GM18507 (cell line): Measurements from ENCODE around the gene TRHDE.

Experiments
- DNase-seq: peaks from one replicate; pipeline ENCODE4 v3.0.0; 2011; ENCODE audit warnings: low read depth; ENCODE audit not compliant: insufficient read length; ENCODE audit errors: extremely low spot score
- FAIRE-seq: peaks from 2 replicates; lab custom pipeline; 2011; peaks lifted over from hg19 to GRCh38; lab: Jason Lieb, UNC

Gene TRHDE

DNA sequence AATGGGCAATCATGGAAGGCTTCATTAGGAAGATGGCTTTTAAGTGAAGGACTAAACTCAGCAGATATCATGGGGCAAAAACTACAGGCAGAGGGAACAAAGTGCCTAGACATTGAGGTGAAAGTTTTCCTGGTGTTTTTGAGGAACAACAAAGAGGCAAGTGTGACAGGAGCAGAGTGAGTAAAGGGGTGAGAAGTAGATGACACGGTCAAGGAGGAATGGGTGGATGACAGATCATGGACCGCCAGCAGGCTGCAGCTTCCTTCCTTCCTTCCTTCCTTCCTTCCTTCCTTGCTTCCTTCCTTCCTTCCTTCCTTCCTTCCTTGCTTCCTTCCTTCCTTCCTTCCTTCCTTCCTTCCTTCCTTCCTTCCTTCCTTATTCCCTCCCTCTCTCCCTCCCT lies 108.3 kb downstream of the TRHDE start:
- FAIRE-seq (no peak), DNase-seq (no peak)

DNA sequence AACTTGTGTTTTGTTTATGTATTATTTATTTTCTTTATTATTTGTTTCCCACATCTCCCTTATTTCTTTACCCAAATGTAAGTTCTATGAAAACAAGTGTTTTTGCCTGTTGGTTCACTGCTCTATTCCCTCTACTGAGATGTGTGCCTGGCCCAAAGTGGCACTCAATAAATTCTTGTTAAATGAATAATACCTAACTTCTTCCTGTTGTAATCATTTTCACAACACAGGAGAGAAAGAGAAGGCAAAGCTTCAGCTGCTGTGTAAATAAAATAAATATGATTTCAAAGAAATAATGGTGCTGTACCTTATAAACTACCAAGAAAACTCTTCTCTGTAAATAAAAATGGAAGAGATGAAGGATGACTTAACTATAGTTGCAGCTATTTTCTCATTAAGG lies 116.2 kb downstream of the TRHDE start:
- FAIRE-seq = no peak
- DNase-seq = no peak

DNA sequence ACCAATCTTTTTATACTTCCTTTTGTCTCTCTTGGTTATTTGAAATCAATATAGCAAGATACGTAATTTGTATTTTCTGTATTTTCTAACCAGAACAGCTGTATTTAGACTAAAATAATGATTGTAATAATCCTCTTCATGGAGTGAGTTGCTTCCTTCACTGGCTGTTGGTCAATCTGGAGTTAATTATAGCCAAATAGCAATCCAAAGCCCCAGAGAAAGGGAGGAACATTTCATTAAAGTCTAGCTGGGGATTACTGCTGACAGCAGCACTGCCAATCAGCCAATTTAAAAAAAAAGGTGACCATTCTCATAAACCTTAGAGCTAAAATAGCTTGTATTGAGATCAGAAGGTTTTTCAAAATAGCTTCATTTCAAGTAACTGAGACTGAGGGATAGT lies 118.0 kb downstream of the TRHDE start:
- FAIRE-seq (no peak), DNase-seq (no peak)

DNA sequence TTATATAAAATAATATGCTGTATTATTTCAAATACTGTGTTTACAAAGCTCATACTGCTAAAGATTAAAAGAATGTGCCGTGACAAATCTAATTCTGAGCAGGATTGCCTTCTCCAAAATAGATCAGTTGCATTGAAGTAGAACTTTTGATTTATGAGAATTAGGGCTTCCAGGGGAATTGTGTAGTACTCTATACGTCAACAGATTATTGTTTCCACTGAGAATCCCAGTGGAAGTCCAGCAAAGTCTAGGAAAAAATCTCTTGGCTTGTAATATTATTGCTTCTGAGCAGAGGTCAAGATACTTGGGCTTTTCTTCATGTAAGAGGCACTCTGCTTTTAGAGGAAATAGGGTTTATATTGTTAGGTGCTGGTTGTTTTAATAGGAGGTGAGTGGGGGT lies 133.9 kb downstream of the TRHDE start:
- no peak for DNase-seq
- FAIRE-seq = no peak

DNA sequence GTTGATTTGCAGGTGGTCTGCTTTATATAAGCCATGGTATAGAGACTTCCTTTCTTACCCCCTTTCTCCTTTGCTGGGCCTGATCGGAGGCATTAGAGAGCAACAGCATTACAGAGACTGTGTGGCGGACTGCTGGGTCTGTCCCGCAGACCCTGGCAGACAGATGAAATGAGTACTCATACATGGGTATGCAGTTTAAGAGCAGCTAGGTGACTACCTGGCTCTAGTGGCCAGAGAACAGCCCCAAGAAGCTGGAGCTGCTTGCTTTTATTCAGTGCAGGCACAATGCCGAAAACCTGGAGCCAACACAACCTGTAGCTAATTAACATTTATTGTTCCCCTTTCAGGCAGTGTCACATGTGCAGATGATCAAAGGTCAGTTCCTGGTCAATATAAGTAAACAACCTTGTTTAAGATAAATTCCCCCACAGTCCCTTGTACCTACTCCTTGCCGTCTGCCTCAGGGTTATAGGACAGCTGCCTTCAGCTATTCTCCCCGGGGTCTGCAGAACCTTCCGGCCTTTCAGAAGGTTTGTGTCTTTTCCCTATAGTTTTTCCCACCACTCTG lies 160.0 kb downstream of the TRHDE start:
- FAIRE-seq (no peak), DNase-seq (no peak)

- FAIRE-seq (no peak), DNase-seq (no peak)
Observed at GRCh38 chr12:72433298-72433697, 161.1 kb downstream of the TRHDE start.

- no peak for FAIRE-seq
- DNase-seq = no peak
Observed at GRCh38 chr12:72434999-72435398, 162.8 kb downstream of the TRHDE start.

GRCh38 chr12:72442217-72442616 lies 170.0 kb downstream of the TRHDE start:
- FAIRE-seq (no peak), DNase-seq (no peak)

- DNase-seq = no peak
- no peak for FAIRE-seq
Observed at GRCh38 chr12:72444125-72444524, 172.0 kb downstream of the TRHDE start.

DNA sequence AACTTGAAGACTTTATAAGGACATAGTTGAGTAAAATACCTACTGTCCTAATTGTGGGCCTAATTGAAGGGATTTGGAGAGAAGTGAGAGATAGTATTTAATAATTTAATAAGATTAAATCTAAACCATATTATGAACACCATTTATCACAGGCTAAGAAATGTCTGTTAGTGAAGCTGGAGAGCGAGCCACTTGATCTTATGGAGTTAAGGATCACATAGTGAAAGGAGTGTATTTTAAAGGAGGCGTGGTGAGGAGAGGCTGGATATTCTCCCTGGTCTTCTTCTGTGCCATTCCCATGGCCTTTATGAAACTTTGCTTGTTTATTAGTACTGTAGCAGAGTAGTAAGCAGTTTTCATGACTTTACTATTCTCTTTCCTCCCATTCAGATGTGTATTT lies 172.4 kb downstream of the TRHDE start:
- no peak for FAIRE-seq

DNA sequence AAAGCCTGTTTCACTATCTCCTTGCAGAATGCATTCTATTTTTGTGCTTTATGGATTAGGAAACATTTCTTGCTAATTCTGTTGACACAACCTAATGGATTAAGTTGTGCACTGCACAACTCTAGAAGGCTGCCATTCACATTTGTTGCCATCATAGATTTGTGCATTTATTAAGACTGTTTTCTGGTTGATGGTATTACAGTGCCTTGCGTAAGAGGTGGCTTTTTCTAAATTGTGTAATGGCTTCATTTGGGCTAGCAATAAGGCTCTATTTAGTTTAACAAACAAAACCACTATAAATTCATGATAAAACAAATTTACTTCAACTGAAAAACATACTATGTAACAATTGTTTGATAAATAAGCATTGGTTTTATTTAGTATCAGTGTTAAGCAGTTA lies 175.9 kb downstream of the TRHDE start:
- FAIRE-seq = no peak
- DNase-seq = no peak

More for the DNA sequence above, 172.4 kb downstream of the TRHDE start:
- no peak for DNase-seq

- DNase-seq (no peak), FAIRE-seq (no peak)
Observed at GRCh38 chr12:72448805-72449204, 176.6 kb downstream of the TRHDE start.

DNA sequence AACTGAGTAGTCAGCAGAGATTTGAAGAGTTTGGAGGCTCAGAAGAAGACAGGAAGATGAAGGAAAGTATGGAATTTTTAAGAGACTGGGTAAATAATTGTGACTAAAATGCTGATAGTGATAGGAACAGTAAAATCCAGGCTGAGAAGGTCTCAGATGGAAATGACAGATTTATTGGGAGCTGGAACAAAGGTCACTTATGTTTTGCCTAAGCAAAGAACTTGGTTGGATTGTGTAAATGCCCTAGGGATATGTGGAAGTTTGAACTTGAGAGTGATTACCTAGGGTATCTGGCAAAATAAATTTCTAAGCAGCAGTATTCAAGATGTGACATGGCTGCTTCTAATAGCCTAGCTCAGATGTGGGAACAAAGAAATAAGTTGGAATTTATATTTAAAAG lies 180.9 kb downstream of the TRHDE start:
- FAIRE-seq = no peak

DNA sequence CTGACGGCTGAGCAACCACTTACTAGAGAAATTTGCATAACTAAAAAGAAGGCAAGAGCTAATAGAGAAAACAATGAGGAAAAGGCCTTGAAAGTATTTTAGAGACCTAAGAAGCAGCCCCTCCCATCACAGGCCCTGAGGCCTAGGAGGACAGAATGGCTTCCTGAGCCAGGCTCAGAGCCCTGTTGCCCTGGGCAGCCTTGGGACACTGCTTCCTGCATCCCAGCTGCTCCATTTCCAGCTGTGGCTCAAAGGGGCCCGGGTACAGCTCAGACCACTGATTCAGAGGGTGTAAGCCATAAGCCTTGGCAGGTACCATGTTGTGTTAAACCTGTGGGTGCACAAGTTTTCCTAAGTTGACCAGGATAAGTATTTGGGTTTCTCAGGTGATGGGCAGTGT lies 181.4 kb downstream of the TRHDE start:
- FAIRE-seq = no peak
- no peak for DNase-seq

More for the DNA sequence above, 180.9 kb downstream of the TRHDE start:
- no peak for DNase-seq

DNA sequence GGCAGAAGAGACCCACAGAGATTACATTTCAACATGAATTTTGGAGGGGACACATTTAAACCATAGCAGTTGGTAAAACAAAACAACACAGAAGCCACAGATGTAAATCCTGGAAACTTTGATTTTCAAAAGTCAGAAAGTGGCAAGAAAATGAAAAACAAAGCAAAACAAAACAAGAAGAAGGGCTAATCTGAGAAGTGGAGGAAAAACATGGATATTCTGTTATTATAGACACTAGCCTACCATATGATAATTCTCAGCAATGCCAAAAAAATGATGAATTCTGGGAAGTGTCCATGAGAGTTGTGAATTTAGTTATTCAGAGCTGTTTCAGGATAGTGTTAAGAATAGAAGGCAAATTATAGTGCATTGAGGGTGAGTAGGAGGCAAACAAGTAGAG lies 192.3 kb downstream of the TRHDE start:
- no peak for DNase-seq
- no peak for FAIRE-seq

- DNase-seq (no peak), FAIRE-seq (no peak)
Observed at GRCh38 chr12:72465155-72465554, 193.0 kb downstream of the TRHDE start.

GRCh38 chr12:72465940-72466630 lies 193.9 kb downstream of the TRHDE start:
- FAIRE-seq = no peak
- DNase-seq = no peak

DNA sequence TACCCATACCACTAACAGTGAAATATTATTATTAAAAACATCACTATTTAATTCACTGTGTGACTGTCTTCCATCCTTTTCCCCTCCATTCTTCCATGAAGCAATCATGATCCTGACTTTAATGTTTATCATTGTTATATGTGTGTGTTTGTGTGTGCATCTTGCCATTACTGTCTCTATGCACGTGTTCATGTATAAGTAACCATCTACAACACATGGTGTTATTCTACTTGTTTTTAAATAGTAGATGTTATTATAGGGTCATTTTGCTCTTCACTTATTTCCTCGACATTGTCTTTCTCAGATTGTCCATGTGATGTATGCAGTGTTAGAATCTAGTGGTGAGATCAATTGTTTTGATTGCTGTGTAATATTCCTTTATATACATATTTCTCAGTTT lies 195.8 kb downstream of the TRHDE start:
- no peak for FAIRE-seq
- no peak for DNase-seq

DNA sequence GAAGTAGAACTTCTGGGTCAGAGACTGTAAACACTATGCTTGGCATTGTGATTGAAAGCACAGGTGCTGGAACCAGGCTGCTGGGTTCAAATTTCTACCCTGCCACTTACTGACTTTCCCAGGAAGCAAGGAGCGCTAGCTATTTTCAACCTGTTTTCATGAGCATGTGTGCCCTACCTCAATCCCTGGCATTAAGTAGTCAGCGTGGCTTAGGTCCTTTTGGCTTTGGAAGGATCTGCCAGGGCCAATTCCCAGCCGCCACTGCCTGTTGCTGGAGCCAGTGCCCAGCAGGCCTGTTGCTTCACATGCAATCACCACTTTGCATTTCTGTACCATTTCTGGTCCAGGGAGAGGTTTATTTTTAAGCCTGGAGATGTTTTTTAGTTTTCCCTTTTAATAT lies 196.3 kb downstream of the TRHDE start:
- FAIRE-seq = no peak
- DNase-seq = no peak

DNA sequence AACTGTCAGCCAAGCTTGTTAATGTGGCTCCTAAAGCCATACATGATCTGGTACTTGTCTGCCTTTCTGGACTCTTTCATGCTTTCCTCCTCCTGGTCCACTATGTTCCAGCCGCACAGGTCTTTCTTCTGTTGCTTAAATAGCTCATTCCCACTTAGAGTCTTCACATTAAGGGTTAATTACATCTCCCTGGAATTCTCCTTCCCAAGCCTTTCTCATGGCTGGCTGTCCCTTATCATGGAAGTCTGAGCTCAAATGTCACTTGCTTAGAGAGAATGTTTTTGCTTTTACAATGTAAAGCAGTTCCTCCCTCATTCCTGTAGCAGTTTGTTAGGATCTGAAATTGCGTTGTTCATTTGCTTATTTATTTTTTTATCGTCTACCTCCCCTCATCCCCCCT lies 199.6 kb downstream of the TRHDE start:
- no peak for DNase-seq
- FAIRE-seq = no peak

GRCh38 chr12:72472350-72472749 lies 200.2 kb downstream of the TRHDE start:
- FAIRE-seq = no peak

GRCh38 chr12:72476301-72476700 lies 204.1 kb downstream of the TRHDE start:
- no peak for DNase-seq
- no peak for FAIRE-seq

More at GRCh38 chr12:72472350-72472749, 200.2 kb downstream of the TRHDE start:
- DNase-seq = no peak
